Measurements from ENCODE around the gene GSTA2. TPM values are rescaled to one million over a fixed set of nuclear protein-coding genes. Genes with fewer than 3 reads are reported as not detected.
"Not testable (repeated sequence)": the region's sequence is repeated elsewhere in the genome, so short reads cannot be mapped to it uniquely, and the experiment has no call there.

GSTA2 gene
- total and polyA plus RNA-seq, 8 donors = 26.0 to 114 (median 70.1) TPM

DNA sequence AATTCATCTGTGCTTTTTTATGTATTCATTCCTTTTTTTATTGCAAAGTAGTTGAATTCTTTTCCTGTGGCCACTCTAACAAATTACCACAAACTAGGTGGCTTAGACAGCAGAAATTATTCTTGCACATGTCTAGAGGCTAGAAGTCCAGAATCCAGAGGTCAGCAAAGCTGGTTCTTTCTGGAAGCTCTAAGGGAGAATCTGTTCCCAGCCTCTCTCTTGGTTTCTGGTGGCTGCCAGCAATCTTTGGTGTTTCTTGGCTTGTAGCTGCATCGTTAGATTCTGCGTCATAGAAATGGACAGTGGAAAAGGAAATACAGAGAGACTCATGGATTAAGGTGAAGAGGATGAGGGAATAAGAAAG is 39.3 kb downstream of the GSTA2 start:
- H3K27ac ChIP-seq = peak overlapping the region in 3 of 4 donors; percentile 47 to 79 (median 69)
- WGBS, 2 donors = 15 to 25% methylated on average over 2 of the region's 2 CpGs
- H3K27me3 ChIP-seq = no peaks in the 10 kb centered on the region
- DNase-seq (peak in 1 of 6 donors; percentile 32), FAIRE-seq (no peak), ATAC-seq (peak; percentile 14 to 24 (median 18))
- no peak overlapping the region for H3K4me3 ChIP-seq
- no peaks in the 10 kb centered on the region for H3K36me3 ChIP-seq
- intact Hi-C loops (cut with DNase I) = no loop called here
- peaks cover 33 to 50% (median 47%) of the 10 kb centered on the region in 3 donors for H3K4me1 ChIP-seq
- H3K9me3 ChIP-seq = no peaks in the 10 kb centered on the region
- TF ChIP-seq, protein P1, sequence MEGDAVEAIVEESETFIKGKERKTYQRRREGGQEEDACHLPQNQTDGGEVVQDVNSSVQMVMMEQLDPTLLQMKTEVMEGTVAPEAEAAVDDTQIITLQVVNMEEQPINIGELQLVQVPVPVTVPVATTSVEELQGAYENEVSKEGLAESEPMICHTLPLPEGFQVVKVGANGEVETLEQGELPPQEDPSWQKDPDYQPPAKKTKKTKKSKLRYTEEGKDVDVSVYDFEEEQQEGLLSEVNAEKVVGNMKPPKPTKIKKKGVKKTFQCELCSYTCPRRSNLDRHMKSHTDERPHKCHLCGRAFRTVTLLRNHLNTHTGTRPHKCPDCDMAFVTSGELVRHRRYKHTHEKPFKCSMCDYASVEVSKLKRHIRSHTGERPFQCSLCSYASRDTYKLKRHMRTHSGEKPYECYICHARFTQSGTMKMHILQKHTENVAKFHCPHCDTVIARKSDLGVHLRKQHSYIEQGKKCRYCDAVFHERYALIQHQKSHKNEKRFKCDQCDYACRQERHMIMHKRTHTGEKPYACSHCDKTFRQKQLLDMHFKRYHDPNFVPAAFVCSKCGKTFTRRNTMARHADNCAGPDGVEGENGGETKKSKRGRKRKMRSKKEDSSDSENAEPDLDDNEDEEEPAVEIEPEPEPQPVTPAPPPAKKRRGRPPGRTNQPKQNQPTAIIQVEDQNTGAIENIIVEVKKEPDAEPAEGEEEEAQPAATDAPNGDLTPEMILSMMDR (IDR thresholded peaks at IDR 0.05) = no peak

DNA sequence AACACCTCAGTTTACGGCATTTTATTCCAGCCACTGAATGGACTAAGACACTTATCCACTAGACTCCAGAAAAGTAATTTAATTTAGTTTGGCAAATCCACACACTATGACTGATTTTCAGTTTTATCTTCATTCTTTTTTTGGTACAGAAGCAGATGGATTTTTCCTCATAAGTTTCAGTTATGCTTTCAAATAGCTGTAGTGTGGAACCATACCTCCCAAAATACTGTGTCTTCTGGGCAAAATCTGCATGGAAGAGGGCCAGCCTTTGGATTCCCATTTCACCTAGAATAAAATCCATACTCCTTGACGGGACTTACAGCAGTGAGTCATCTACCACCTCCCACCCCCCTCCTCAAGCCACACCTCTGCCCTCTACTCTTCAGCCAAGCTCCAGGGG is 43.0 kb downstream of the GSTA2 start:
- DNase-seq (no peak), ATAC-seq (no peak), FAIRE-seq (no peak)
- H3K4me3 ChIP-seq = no peak overlapping the region
- TF ChIP-seq, protein P1 (IDR thresholded peaks at IDR 0.05) = no peak
- H3K9me3 ChIP-seq = no peaks in the 10 kb centered on the region
- no peak overlapping the region for H3K27ac ChIP-seq
- H3K4me1 ChIP-seq = peaks cover 9 to 17% (median 15%) of the 10 kb centered on the region in 3 donors
- WGBS, 2 donors = 77 to 80% methylated on average over 2 of the region's 2 CpGs
- no peaks in the 10 kb centered on the region for H3K27me3 ChIP-seq
- no peaks in the 10 kb centered on the region for H3K36me3 ChIP-seq
- intact Hi-C loops (cut with DNase I) = no loop called here

DNA sequence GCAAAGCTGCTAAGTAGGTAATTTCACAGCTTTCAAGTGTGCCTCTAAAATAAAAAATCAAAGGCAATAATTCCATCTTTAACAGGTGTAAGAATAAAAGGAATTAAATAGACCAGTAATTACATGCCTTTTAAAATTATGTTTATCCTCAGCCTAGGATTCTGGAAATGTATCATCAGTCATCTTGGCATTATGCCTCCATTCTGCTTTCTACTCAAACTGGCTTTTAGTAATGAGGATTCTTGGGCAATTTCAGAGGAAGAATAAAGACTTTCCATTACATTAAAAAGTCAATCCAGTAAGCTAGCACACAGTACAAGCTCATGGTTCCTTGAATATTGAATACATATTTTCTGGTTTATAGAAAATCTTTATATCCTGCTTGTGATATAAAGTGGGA is 44.7 kb downstream of the GSTA2 start:
- DNase-seq (no peak), FAIRE-seq (no peak), ATAC-seq (no peak)
- no peaks in the 10 kb centered on the region for H3K9me3 ChIP-seq
- H3K4me1 ChIP-seq = peaks cover 0 to 3% (median 0%) of the 10 kb centered on the region in 3 donors
- intact Hi-C loops (cut with DNase I) = no loop called here
- TF ChIP-seq, protein P1 (IDR thresholded peaks at IDR 0.05) = no peak
- no peak overlapping the region for H3K27ac ChIP-seq
- H3K4me3 ChIP-seq = no peak overlapping the region
- no peaks in the 10 kb centered on the region for H3K27me3 ChIP-seq
- H3K36me3 ChIP-seq = no peaks in the 10 kb centered on the region

DNA sequence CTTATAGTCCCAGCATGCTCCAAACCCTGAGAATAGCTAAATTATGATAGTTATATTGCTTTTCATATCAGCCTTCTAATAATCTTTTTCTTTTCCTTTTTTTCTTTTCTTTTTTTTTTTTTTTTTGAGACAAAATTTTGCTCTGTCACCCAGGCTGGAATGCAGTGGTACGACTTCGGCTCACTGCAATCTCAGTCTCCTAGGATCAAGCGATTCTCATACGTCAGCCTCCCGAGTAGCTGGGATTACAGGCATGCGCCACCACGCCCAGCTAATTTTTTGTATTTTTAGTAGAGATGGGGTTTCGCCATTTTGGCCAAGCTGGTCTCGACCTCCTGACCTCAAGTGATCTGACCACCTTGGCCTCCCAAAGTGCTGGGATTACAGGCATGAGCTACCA is 48.5 kb downstream of the GSTA2 start:
- H3K4me1 ChIP-seq; ATAC-seq; H3K27ac ChIP-seq; intact Hi-C loops (cut with DNase I); FAIRE-seq; H3K9me3 ChIP-seq; H3K27me3 ChIP-seq; H3K36me3 ChIP-seq; DNase-seq; H3K4me3 ChIP-seq: not testable (repeated sequence)
- WGBS, 2 donors = 93 to 97% methylated on average over 9 of the region's 9 CpGs

DNA sequence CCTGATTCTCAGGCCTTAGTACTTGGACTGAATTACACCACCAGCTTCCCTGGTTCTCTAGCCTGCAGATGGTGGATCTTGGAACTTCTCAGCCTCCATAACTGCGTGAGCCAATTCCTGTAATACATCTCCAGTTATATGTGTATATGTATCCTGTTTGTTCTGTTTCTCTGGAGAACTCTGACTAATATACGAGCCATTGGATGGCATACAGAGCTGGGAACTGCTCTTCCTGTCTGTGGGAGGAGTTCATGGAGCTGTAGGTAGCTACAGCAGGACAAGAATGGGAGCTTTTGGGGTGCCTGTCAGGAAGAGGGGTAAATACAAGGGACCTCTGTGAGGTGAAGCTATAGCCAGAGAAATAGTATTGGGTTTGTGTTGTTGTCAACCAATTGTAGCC is 51.1 kb downstream of the GSTA2 start:
- no peaks in the 10 kb centered on the region for H3K36me3 ChIP-seq
- H3K27me3 ChIP-seq = no peaks in the 10 kb centered on the region
- FAIRE-seq (no peak), DNase-seq (no peak), ATAC-seq (no peak)
- intact Hi-C loops (cut with DNase I) = no loop called here
- H3K9me3 ChIP-seq = no peaks in the 10 kb centered on the region
- H3K4me1 ChIP-seq = no peaks in the 10 kb centered on the region
- H3K27ac ChIP-seq = no peak overlapping the region
- 86 to 87% methylated on average over 2 of the region's 2 CpGs for WGBS, 2 donors
- TF ChIP-seq, protein P1 (IDR thresholded peaks at IDR 0.05) = no peak
- no peak overlapping the region for H3K4me3 ChIP-seq
